ENCODE results near the gene DECR2. TPM values are rescaled to one million over a fixed set of nuclear protein-coding genes. Genes with fewer than 3 reads are reported as not detected.

DECR2 gene
- total RNA-seq, 1 donor from 2014 or later, result 14.6 TPM

- H3K9me3 Mint-ChIP-seq (ENCODE audit: unreplicated experiment), result no peaks in the 10 kb centered on the region
- no peak overlapping the region for H3K27ac Mint-ChIP-seq (ENCODE audit: unreplicated experiment)
- peaks cover 4% of the 10 kb centered on the region for H3K36me3 Mint-ChIP-seq (ENCODE audit: low read depth, unreplicated experiment)
- H3K27me3 Mint-ChIP-seq (ENCODE audit: unreplicated experiment), result peaks cover 3% of the 10 kb centered on the region
- TF ChIP-seq, protein P1, sequence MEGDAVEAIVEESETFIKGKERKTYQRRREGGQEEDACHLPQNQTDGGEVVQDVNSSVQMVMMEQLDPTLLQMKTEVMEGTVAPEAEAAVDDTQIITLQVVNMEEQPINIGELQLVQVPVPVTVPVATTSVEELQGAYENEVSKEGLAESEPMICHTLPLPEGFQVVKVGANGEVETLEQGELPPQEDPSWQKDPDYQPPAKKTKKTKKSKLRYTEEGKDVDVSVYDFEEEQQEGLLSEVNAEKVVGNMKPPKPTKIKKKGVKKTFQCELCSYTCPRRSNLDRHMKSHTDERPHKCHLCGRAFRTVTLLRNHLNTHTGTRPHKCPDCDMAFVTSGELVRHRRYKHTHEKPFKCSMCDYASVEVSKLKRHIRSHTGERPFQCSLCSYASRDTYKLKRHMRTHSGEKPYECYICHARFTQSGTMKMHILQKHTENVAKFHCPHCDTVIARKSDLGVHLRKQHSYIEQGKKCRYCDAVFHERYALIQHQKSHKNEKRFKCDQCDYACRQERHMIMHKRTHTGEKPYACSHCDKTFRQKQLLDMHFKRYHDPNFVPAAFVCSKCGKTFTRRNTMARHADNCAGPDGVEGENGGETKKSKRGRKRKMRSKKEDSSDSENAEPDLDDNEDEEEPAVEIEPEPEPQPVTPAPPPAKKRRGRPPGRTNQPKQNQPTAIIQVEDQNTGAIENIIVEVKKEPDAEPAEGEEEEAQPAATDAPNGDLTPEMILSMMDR (IDR thresholded peaks at IDR 0.05; ENCODE audit: unreplicated experiment), result no peak
- H3K4me1 Mint-ChIP-seq (ENCODE audit: unreplicated experiment), result no peaks in the 10 kb centered on the region
- DNase-seq (ENCODE audit: low spot score), result no peak
- no peak overlapping the region for H3K4me3 Mint-ChIP-seq (ENCODE audit: unreplicated experiment)
These were observed 37.8 kb upstream of the DECR2 start for GRCh38 chr16:363766-364490.

DNA sequence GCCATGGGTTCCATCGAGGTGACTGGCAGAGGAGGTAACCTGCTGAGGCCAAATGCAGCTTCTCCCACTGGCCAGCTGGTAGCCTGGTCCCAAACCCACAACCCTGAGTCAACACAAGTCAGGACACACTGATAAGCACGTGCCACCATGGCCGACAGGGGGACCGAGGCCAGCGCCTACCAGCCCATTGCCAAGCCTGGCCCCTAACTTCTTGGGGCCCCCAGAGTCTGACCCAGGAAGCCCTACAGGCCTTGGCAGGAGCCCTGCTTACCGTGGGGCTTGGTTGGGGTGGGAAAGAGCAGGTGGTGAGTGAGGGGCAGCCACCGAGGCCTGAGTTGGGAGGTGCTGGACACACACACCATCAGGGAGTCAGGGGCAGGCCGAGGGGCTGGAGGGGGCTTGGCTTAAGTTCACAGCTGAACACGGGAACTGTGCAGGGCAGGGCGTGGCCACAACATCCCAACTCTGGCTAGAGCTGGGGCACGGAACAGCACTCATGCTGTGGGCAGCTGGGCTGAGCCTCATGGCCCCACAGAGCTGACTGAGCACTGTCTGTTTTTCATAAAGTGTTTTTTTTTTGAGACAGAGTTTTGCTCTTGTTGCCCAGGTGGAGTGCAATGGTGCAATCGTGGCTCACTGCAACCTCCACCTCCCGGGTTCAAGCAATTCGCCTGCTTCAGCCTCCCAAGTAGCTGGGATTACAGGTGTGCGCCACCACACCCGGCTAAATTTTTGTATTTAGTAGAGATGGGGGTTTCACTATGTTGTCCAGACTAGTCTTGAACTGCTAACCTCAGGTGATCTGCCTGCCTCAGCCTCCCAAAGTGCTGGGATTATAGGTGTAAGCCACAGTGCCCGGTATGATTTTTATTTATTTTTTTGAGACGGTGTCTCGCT lies 36.8 kb upstream of the DECR2 start:
- Mint-ChIP-seq H3K27me3 (ENCODE audit: unreplicated experiment) (peaks cover 6% of the 10 kb centered on the region), H3K4me3 (ENCODE audit: unreplicated experiment) (no peak overlapping the region), H3K36me3 (ENCODE audit: low read depth, unreplicated experiment) (peaks cover 4% of the 10 kb centered on the region), H3K27ac (ENCODE audit: unreplicated experiment) (no peak overlapping the region), H3K9me3 (ENCODE audit: unreplicated experiment) (no peaks in the 10 kb centered on the region), H3K4me1 (ENCODE audit: unreplicated experiment) (no peaks in the 10 kb centered on the region)
- TF ChIP-seq, protein P1 (IDR thresholded peaks at IDR 0.05; ENCODE audit: unreplicated experiment), result no peak
- no peak for DNase-seq (ENCODE audit: low spot score)

DNA sequence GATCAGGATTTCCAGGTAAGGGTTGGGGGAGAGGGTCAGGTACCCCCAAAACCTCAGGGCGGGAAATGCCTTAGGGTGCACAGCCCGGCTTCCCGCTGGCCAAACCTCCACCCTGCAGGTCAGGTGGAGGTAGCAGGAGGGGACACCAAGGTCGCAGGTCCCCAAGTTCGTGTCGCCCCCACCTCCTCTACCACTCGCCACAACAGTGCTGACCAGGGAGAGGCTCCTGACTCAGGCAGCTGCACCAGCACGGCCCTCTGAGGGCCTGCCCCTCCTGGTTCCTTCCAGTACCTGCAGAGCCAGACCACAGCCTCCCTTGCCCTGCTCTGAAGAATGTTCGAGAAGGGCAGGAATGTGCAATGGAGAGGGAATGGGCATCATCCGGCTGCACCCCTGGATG lies 35.2 kb upstream of the DECR2 start:
- TF ChIP-seq, protein P1 (IDR thresholded peaks at IDR 0.05; ENCODE audit: unreplicated experiment), result no peak
- peaks cover 8% of the 10 kb centered on the region for H3K36me3 Mint-ChIP-seq (ENCODE audit: low read depth, unreplicated experiment)

DNA sequence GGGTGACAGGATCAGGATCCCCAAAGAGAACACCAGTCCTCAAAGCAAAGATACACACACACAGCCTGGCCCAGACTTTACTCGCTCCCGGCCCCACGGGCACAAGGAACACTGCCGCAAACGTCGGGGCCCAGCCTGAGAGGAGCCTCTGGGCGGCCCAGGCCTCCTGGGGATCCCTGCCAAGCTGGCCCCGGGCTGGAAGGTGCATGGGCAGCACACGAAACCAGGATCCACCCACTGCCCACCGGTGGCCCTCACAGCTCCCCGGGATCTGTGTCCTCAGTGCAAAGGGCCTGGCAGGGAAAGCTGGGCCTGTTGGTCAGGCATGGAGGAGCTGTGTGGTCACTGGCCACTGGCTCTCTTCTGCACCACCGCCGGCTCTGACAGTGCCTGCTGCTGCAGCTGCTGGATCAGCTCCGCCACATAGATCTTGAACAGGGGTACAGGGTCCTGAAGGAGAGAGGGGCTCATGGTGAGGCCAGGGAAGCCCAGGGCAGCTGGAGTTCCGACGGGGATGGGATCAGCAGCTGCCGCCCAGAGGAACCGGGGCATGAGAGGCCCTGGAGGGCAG lies 34.3 kb upstream of the DECR2 start:
- Mint-ChIP-seq H3K9me3 (ENCODE audit: unreplicated experiment) (no peaks in the 10 kb centered on the region), H3K27me3 (ENCODE audit: unreplicated experiment) (peaks cover 9% of the 10 kb centered on the region), H3K4me3 (ENCODE audit: unreplicated experiment) (peak overlapping the region; percentile 62), H3K4me1 (ENCODE audit: unreplicated experiment) (peaks cover 2% of the 10 kb centered on the region), H3K27ac (ENCODE audit: unreplicated experiment) (no peak overlapping the region), H3K36me3 (ENCODE audit: low read depth, unreplicated experiment) (peaks cover 12% of the 10 kb centered on the region)
- no peak for DNase-seq (ENCODE audit: low spot score)
- TF ChIP-seq, protein P1 (IDR thresholded peaks at IDR 0.05; ENCODE audit: unreplicated experiment), result no peak

More for the DNA sequence above, 35.2 kb upstream of the DECR2 start:
- Mint-ChIP-seq H3K27ac (ENCODE audit: unreplicated experiment) (no peak overlapping the region), H3K9me3 (ENCODE audit: unreplicated experiment) (no peaks in the 10 kb centered on the region), H3K27me3 (ENCODE audit: unreplicated experiment) (peaks cover 9% of the 10 kb centered on the region), H3K4me1 (ENCODE audit: unreplicated experiment) (peaks cover 2% of the 10 kb centered on the region), H3K4me3 (ENCODE audit: unreplicated experiment) (no peak overlapping the region)
- no peak for DNase-seq (ENCODE audit: low spot score)

Data from endothelial cell (in vitro differentiated cells).